VCaP (cell line): ENCODE results near the gene MARS1.

ENCODE experiments used
- H3K27ac ChIP-seq: fragments of 450-650 bp; 2 replicates; pipeline ENCODE4 v1.5.1; 2017
- TF ChIP-seq, protein P1 (sequence below): fragments of 450-650 bp; conservative IDR thresholded peaks from 2 replicates; pipeline ENCODE4 v1.5.1; 2017; ENCODE audit warnings: mild to moderate bottlenecking, moderate library complexity

The MARS1 gene

DNA sequence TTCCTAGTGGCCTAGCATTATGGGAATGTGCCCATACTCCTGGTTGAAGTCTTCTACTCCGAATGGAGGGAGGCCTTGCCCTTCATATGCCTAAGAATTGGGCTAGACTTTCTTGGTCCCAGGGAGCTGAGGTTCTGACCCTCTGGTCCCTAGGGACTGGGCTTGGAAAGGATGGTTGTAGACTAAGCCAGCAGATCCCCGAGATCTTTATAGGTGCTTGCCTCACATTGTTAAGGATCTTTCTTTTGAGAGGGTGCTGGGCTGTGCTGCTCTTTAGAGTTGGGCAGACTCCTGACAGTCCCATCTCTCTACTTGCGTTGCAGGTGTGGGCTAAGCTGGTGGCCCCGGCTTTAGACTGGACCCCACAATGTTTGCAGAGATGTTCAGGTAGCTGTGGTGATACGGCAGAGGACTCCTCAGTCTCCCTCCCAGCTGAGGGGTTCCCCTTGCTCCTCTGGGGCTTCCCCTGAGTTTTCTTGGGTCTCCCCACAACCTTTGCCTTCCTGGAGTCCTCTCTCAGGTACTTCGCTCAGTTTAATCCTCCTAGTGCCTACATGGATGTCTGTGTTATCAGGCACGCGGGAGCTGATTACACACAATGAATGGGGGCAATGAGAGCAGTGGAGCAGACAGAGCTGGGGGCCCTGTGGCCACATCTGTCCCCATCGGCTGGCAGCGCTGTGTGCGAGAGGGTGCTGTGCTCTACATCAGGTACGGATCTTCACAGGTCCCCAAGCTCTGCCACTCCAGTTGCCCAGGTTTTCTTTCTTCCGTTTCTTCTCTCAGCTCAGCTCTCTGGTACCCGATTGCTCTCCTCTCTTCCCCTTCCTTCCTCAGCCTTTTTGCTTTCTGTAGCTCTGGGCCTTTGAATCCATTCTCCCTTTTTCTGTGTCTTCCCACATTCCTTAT is 36.1 kb downstream of the MARS1 start:
- TF ChIP-seq, protein P1, sequence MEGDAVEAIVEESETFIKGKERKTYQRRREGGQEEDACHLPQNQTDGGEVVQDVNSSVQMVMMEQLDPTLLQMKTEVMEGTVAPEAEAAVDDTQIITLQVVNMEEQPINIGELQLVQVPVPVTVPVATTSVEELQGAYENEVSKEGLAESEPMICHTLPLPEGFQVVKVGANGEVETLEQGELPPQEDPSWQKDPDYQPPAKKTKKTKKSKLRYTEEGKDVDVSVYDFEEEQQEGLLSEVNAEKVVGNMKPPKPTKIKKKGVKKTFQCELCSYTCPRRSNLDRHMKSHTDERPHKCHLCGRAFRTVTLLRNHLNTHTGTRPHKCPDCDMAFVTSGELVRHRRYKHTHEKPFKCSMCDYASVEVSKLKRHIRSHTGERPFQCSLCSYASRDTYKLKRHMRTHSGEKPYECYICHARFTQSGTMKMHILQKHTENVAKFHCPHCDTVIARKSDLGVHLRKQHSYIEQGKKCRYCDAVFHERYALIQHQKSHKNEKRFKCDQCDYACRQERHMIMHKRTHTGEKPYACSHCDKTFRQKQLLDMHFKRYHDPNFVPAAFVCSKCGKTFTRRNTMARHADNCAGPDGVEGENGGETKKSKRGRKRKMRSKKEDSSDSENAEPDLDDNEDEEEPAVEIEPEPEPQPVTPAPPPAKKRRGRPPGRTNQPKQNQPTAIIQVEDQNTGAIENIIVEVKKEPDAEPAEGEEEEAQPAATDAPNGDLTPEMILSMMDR = no peak
- H3K27ac ChIP-seq = peak overlapping the region; percentile 99

DNA sequence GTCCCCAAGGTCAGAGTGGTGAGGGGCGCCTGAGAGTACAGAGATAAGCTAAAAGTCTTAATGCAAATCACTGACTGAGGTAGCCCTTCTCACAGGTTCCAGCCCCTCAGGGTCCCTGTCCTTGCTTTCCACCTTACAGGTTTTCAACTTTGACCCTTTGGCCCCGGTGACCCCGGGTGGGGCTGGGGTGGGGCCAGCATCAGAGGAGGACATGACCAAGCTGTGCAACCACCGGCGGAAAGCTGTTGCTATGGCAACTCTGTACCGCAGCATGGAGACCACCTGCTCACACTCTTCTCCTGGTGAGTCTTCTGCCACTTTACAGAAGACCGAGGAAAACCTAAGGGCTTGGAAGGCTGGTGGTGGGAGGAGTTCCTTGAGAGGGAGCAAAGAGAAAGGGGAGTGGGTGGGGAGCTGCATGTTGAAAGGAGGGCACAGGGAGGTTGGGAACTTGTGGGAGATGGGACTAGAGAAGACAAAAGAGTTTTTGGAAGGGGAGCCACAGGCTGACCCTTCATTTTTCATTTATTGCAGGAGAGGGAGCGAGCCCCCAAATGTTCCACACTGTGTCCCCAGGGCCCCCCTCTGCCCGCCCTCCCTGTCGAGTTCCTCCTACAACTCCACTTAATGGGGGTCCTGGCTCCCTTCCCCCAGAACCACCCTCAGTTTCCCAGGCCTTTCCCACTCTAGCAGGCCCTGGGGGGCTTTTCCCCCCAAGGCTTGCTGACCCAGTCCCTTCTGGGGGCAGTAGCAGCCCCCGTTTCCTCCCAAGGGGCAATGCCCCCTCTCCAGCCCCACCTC is 37.1 kb downstream of the MARS1 start:
- peak overlapping the region; percentile 99 for H3K27ac ChIP-seq
- TF ChIP-seq, protein P1 = no peak

DNA sequence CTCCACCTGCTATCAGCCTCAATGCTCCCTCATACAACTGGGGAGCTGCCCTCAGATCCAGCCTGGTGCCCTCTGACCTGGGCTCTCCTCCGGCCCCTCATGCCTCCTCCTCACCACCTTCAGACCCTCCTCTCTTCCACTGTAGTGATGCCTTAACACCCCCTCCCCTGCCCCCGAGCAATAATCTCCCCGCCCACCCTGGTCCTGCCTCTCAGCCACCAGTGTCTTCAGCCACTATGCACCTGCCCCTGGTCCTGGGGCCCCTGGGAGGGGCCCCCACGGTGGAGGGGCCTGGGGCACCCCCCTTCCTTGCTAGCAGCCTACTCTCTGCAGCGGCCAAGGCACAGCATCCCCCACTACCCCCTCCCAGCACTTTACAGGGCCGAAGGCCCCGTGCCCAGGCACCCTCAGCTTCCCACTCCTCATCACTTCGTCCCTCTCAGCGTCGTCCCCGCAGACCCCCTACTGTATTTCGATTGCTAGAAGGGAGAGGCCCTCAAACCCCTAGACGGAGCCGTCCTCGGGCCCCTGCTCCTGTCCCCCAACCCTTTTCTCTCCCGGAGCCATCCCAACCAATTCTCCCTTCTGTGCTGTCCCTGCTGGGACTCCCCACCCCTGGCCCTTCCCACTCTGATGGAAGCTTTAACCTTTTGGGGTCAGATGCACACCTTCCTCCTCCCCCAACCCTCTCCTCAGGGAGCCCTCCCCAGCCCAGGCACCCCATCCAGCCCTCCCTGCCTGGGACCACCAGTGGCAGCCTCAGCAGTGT is 37.9 kb downstream of the MARS1 start:
- H3K27ac ChIP-seq = peak overlapping the region; percentile 99
- TF ChIP-seq, protein P1 = no peak

DNA sequence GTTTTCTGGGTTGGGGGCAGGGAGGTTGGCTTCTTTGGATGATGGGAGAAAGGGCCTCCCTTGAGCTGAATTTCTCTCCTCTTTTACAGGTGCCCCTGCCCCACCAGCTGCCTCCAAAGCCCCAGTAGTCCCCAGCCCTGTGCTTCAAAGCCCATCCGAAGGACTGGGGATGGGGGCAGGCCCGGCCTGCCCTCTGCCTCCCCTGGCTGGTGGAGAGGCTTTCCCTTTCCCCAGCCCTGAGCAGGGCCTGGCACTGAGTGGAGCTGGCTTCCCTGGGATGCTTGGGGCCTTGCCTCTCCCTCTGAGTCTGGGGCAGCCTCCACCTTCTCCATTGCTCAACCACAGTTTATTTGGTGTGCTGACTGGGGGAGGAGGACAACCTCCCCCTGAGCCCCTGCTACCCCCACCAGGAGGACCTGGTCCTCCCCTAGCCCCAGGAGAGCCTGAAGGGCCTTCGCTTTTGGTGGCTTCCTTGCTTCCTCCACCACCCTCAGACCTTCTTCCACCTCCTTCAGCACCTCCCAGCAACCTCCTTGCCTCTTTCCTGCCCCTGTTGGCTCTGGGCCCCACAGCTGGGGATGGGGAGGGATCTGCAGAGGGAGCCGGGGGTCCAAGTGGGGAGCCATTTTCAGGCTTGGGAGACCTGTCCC is 38.7 kb downstream of the MARS1 start:
- TF ChIP-seq, protein P1 = no peak
- peak overlapping the region; percentile 99 for H3K27ac ChIP-seq

DNA sequence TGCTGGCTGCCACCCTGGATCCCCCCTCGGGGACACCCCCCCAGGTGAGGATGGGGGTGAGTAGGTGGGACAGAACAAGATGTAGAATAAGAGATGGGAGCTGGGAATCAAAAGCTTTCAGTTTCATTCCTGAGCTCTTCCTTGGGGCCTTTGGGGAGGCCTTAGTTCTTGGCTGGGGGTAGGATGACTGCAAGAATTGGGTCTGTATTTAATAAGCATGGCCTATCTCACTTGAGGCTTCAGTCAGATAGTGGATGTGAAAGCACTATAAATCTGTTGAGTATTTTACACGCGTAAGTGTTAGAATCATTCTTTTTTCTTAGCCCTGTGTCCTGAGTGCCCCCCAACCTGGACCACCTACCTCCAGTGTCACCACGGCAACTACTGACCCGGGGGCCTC is 39.3 kb downstream of the MARS1 start:
- TF ChIP-seq, protein P1 = no peak
- peak overlapping the region; percentile 99 for H3K27ac ChIP-seq

DNA sequence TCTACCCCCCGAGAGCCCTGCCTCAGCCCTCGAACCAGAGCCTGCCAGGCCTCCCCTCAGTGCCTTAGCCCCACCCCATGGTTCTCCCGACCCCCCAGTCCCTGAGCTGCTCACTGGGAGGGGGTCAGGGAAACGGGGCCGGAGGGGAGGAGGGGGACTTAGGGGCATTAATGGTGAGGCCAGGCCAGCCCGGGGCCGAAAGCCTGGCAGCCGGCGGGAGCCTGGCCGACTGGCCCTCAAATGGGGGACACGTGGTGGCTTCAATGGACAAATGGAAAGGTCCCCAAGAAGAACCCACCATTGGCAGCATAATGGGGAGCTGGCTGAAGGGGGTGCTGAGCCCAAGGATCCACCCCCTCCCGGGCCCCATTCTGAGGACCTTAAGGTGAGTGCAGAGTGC is 40.3 kb downstream of the MARS1 start:
- TF ChIP-seq, protein P1 = no peak
- peak overlapping the region; percentile 99; the same call in 1 of the 2 replicates for H3K27ac ChIP-seq
